ENCODE results near the gene ZNF274. TPM values are rescaled to one million over a fixed set of nuclear protein-coding genes. Genes with fewer than 3 reads are reported as not detected.

Gene ZNF274
- total RNA-seq, 1 experiment from 2014 or later: 27.5 TPM

- no peak for TF ChIP-seq AFF4 (CRISPR knock-in tag; IDR thresholded peaks at IDR 0.05; ENCODE audit: borderline replicate concordance)
- TF ChIP-seq ATF1 (CRISPR knock-in tag; IDR thresholded peaks at IDR 0.05): no peak
- no peak for TF ChIP-seq ZNF396 (CRISPR knock-in tag; IDR thresholded peaks at IDR 0.05; ENCODE audit: borderline replicate concordance)
- 0 out of 2 replicates have a peak, but pooled peaks have one; percentile 31 for TF ChIP-seq HMGXB4 (CRISPR knock-in tag; IDR thresholded peaks at IDR 0.05)
- no peak for TF ChIP-seq ZNF416 (CRISPR knock-in tag; IDR thresholded peaks at IDR 0.05)
- TF ChIP-seq CREB1 (CRISPR knock-in tag; IDR thresholded peaks at IDR 0.05): no peak
- TF ChIP-seq ZSCAN18 (CRISPR knock-in tag; IDR thresholded peaks at IDR 0.05): no peak
- no peak for TF ChIP-seq ZNF232 (CRISPR knock-in tag; IDR thresholded peaks at IDR 0.05)
- TF ChIP-seq PREB (CRISPR knock-in tag; IDR thresholded peaks at IDR 0.05; ENCODE audit: borderline replicate concordance): no peak
- no peak for TF ChIP-seq SMAD4 (CRISPR knock-in tag; IDR thresholded peaks at IDR 0.05)
- no peak for TF ChIP-seq ZNF281 (CRISPR knock-in tag; IDR thresholded peaks at IDR 0.05)
- TF ChIP-seq MYBL2 (CRISPR knock-in tag; IDR thresholded peaks at IDR 0.05): no peak
- no peak for TF ChIP-seq ATF3 (CRISPR knock-in tag; conservative IDR thresholded peaks at IDR 0.05)
- no peak for TF ChIP-seq ZNF138 (CRISPR knock-in tag; conservative IDR thresholded peaks at IDR 0.05)
- no peak for TF ChIP-seq HMGA2 (CRISPR knock-in tag; IDR thresholded peaks at IDR 0.05)
- no peak for TF ChIP-seq SMAD3 (CRISPR knock-in tag; IDR thresholded peaks at IDR 0.05; ENCODE audit: borderline replicate concordance)
- no peak for TF ChIP-seq JAZF1 (CRISPR knock-in tag; IDR thresholded peaks at IDR 0.05)
- peak; percentile 74; the same call in 1 of the 2 replicates for TF ChIP-seq ERG (CRISPR knock-in tag; IDR thresholded peaks at IDR 0.05)
- no peak for TF ChIP-seq TP53 (CRISPR knock-in tag; IDR thresholded peaks at IDR 0.05)
- TF ChIP-seq FOXP4 (CRISPR knock-in tag; IDR thresholded peaks at IDR 0.05): no peak
- no peak for TF ChIP-seq ZNF425 (CRISPR knock-in tag; conservative IDR thresholded peaks at IDR 0.05)
These were observed 21.1 kb downstream of the ZNF274 start (continued) for GRCh38 chr19:58203814-58204475.
